Measurements from ENCODE around the gene PRKD1.

DNA sequence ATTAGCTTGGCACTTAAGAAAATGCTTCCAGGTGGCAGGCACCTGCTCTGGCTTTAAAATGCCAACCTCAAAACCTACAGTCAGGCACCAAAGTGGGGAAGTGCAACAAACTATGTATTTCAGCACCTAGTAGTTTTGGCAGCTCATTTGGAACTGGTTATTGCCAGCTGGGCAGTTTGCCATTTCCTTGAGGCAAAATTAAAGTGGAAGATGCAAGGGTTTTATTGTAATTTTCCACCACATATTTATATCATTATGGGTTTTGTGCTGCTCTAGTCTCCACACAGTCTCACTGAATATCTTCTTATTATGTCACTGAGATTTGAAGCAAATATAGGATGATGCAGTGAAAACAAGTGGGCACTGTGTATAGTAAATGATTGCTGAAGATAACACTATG lies 117.0 kb downstream of the PRKD1 start:
- no peak for TF ChIP-seq ZNF8 (CRISPR knock-in tag; IDR thresholded peaks at IDR 0.05)
- TF ChIP-seq, protein P1, sequence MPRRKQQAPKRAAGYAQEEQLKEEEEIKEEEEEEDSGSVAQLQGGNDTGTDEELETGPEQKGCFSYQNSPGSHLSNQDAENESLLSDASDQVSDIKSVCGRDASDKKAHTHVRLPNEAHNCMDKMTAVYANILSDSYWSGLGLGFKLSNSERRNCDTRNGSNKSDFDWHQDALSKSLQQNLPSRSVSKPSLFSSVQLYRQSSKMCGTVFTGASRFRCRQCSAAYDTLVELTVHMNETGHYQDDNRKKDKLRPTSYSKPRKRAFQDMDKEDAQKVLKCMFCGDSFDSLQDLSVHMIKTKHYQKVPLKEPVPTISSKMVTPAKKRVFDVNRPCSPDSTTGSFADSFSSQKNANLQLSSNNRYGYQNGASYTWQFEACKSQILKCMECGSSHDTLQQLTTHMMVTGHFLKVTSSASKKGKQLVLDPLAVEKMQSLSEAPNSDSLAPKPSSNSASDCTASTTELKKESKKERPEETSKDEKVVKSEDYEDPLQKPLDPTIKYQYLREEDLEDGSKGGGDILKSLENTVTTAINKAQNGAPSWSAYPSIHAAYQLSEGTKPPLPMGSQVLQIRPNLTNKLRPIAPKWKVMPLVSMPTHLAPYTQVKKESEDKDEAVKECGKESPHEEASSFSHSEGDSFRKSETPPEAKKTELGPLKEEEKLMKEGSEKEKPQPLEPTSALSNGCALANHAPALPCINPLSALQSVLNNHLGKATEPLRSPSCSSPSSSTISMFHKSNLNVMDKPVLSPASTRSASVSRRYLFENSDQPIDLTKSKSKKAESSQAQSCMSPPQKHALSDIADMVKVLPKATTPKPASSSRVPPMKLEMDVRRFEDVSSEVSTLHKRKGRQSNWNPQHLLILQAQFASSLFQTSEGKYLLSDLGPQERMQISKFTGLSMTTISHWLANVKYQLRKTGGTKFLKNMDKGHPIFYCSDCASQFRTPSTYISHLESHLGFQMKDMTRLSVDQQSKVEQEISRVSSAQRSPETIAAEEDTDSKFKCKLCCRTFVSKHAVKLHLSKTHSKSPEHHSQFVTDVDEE (CRISPR knock-in tag; IDR thresholded peaks at IDR 0.05) = no peak
- no peak for TF ChIP-seq ZFP3 (CRISPR knock-in tag; IDR thresholded peaks at IDR 0.05)
- no peak for TF ChIP-seq GLIS3 (CRISPR knock-in tag; IDR thresholded peaks at IDR 0.05)
- TF ChIP-seq TCF4 (CRISPR knock-in tag; IDR thresholded peaks at IDR 0.05; ENCODE audit: borderline replicate concordance) = no peak
- TF ChIP-seq, protein P2, sequence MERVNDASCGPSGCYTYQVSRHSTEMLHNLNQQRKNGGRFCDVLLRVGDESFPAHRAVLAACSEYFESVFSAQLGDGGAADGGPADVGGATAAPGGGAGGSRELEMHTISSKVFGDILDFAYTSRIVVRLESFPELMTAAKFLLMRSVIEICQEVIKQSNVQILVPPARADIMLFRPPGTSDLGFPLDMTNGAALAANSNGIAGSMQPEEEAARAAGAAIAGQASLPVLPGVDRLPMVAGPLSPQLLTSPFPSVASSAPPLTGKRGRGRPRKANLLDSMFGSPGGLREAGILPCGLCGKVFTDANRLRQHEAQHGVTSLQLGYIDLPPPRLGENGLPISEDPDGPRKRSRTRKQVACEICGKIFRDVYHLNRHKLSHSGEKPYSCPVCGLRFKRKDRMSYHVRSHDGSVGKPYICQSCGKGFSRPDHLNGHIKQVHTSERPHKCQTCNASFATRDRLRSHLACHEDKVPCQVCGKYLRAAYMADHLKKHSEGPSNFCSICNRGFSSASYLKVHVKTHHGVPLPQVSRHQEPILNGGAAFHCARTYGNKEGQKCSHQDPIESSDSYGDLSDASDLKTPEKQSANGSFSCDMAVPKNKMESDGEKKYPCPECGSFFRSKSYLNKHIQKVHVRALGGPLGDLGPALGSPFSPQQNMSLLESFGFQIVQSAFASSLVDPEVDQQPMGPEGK (CRISPR knock-in tag; IDR thresholded peaks at IDR 0.05; ENCODE audit: borderline replicate concordance) = no peak
- TF ChIP-seq PPARA (CRISPR knock-in tag; IDR thresholded peaks at IDR 0.05; ENCODE audit: borderline replicate concordance) = no peak
- TF ChIP-seq ESRRG (CRISPR knock-in tag; IDR thresholded peaks at IDR 0.05) = no peak
- no peak for TF ChIP-seq RARB (CRISPR knock-in tag; IDR thresholded peaks at IDR 0.05)
- TF ChIP-seq, protein P3, sequence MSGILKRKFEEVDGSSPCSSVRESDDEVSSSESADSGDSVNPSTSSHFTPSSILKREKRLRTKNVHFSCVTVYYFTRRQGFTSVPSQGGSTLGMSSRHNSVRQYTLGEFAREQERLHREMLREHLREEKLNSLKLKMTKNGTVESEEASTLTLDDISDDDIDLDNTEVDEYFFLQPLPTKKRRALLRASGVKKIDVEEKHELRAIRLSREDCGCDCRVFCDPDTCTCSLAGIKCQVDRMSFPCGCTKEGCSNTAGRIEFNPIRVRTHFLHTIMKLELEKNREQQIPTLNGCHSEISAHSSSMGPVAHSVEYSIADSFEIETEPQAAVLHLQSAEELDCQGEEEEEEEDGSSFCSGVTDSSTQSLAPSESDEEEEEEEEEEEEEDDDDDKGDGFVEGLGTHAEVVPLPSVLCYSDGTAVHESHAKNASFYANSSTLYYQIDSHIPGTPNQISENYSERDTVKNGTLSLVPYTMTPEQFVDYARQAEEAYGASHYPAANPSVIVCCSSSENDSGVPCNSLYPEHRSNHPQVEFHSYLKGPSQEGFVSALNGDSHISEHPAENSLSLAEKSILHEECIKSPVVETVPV (CRISPR knock-in tag; IDR thresholded peaks at IDR 0.05) = no peak

Measured in SK-N-SH treated with all-trans-retinoic acid at 6 μM for 48 hours (cell line).